Prostate gland (tissue), 2 donors: ENCODE data around the gene NOS2. TPM values are rescaled to one million over a fixed set of nuclear protein-coding genes. Genes with fewer than 3 reads are reported as not detected.
"Not testable (repeated sequence)": the region's sequence is repeated elsewhere in the genome, so short reads cannot be mapped to it uniquely, and the experiment has no call there.

Experiments
- DNase-seq: peaks from one replicate; pipeline ENCODE4 v3.0.0-alpha.2; 2019; ENCODE audit warnings: low spot score
- H3K27ac ChIP-seq, 2 donors: fragments of 200-600 bp; sonication (generic); 2 replicates each; pipeline ENCODE4 v1.5.1; 2017 to 2019
- H3K27me3 ChIP-seq: fragments of 200-600 bp; sonication (generic); replicated peaks from 2 replicates; pipeline ENCODE4 v1.5.1; 2019; ENCODE audit not compliant: insufficient read depth
- H3K36me3 ChIP-seq, 2 donors: fragments of 200-600 bp; sonication (generic); 1 replicate in 1 of 2; 2 replicates in 1 of 2; pipeline versions ENCODE4 v1.5.1 to v1.8.1; 2017 to 2019
- H3K4me1 ChIP-seq: fragments of 200-600 bp; sonication (generic); replicated peaks from 2 replicates; pipeline ENCODE4 v1.5.1; 2019
- H3K4me3 ChIP-seq, 2 donors: fragments of 200-600 bp; sonication (generic); 2 replicates each; pipeline ENCODE4 v1.5.1; 2017 to 2019
- H3K9me3 ChIP-seq: fragments of 200-600 bp; sonication (generic); 2 replicates; pipeline ENCODE4 v1.5.1; 2017
- CTCF ChIP-seq, 4 experiments: fragments of 200-600 bp in 2 of 4; fragments of 450-650 bp in 2 of 4; sonication (generic) in 2 of 4; IDR thresholded peaks; 1 replicate in 3 of 4; 2 replicates in 1 of 4; pipeline ENCODE4 v1.5.1; 2016 to 2019; ENCODE audit warnings: antibody characterized with exemption in 4 of 4, mild to moderate bottlenecking in 2 of 4, moderate library complexity in 2 of 4
- POLR2A ChIP-seq: fragments of 450-650 bp; IDR thresholded peaks from one replicate; pipeline ENCODE4 v1.6.1; 2016; ENCODE audit warnings: antibody characterized with exemption, mild to moderate bottlenecking
- POLR2AphosphoS5 ChIP-seq: sonication (generic); formaldehyde crosslinking; IDR thresholded peaks from one replicate; pipeline ENCODE4 v1.6.1; 2017; ENCODE audit warnings: antibody characterized with exemption
- WGBS: methylation state at CpG from one replicate; pipeline ENCODE4 v1.1.5; 2018; 5-methylcytosine and 5-hydroxymethylcytosine counted together
- intact Hi-C: fragments of 100-400 bp; cut with DNase I; formaldehyde crosslinking; loops from one replicate; pipeline ENCODE4 v1.14.2; 2022
- total RNA-seq, 2 donors: library from RNA; depleted of rRNA; stranded (reverse); fragments of >200 nt; gene quantifications; one replicate each; pipeline ENCODE4 v1.1.0, GENCODE V29; 2016

Gene NOS2
- total RNA-seq, result 1 to 10 TPM in 1 of 2 donors, under 1 TPM in 1; 0.55 to 1.4 TPM

GRCh38 chr17:27800522-27800921, at the start of gene NOS2:
Gene NOS2, minus strand, starts transcription at chr17:27800529. Its CDS starts 1,720 bp downstream, at chr17:27798809.
- no peaks in the 10 kb centered on the region for H3K4me1 ChIP-seq
- H3K27me3 ChIP-seq, result peaks cover 4% of the 10 kb centered on the region
- TF ChIP-seq POLR2AphosphoS5 (no peak), CTCF (IDR thresholded peaks at IDR 0.05) (no peak), POLR2A (no peak)
- H3K9me3 ChIP-seq, result no peaks in the 10 kb centered on the region
- no peak for DNase-seq
- H3K27ac ChIP-seq, result no peak within 1 kb of the TSS
- no peak within 1 kb of the TSS for H3K4me3 ChIP-seq
- 47% methylated on average over 1 of the region's 1 CpG for WGBS
- no peaks in the 10 kb centered on the region for H3K36me3 ChIP-seq
- intact Hi-C loops, result no loop called here

GRCh38 chr17:27849474-27850185, 49.3 kb upstream of the NOS2 start:
- Histone ChIP-seq H3K36me3 (no peaks in the 10 kb centered on the region), H3K27ac (no peak overlapping the region), H3K27me3 (no peaks in the 10 kb centered on the region), H3K4me3 (no peak overlapping the region), H3K9me3 (no peaks in the 10 kb centered on the region), H3K4me1 (no peaks in the 10 kb centered on the region)
- TF ChIP-seq CTCF (IDR thresholded peaks at IDR 0.05), result no peak
- no peak for TF ChIP-seq POLR2AphosphoS5
- no peak for TF ChIP-seq POLR2A
- 77% methylated on average over 9 of the region's 9 CpGs for WGBS
- intact Hi-C loops, result no loop called here
- no peak for DNase-seq

GRCh38 chr17:27848931-27849330, 48.6 kb upstream of the NOS2 start:
- intact Hi-C loops, result no loop called here
- Histone ChIP-seq H3K36me3 (no peaks in the 10 kb centered on the region), H3K4me3 (no peak overlapping the region), H3K27ac (no peak overlapping the region), H3K9me3 (no peaks in the 10 kb centered on the region), H3K27me3 (no peaks in the 10 kb centered on the region), H3K4me1 (no peaks in the 10 kb centered on the region)
- no peak for TF ChIP-seq POLR2A
- TF ChIP-seq POLR2AphosphoS5, result no peak
- no peak for TF ChIP-seq CTCF (IDR thresholded peaks at IDR 0.05)
- WGBS, result 87% methylated on average over 3 of the region's 3 CpGs
- no peak for DNase-seq

- DNase-seq, H3K4me3 ChIP-seq, H3K9me3 ChIP-seq, intact Hi-C loops, H3K27me3 ChIP-seq, H3K36me3 ChIP-seq, H3K4me1 ChIP-seq, H3K27ac ChIP-seq: not testable (repeated sequence)
- WGBS, result 93% methylated on average over 11 of the region's 11 CpGs
These were observed 46.5 kb upstream of the NOS2 start for GRCh38 chr17:27846808-27847307.

- no peak for DNase-seq
- TF ChIP-seq POLR2A (no peak), POLR2AphosphoS5 (no peak), CTCF (IDR thresholded peaks at IDR 0.05) (no peak)
- WGBS, result 85% methylated on average over 23 of the region's 23 CpGs
- Histone ChIP-seq H3K27ac (no peak overlapping the region), H3K36me3 (no peaks in the 10 kb centered on the region), H3K4me3 (no peak overlapping the region), H3K9me3 (no peaks in the 10 kb centered on the region), H3K27me3 (no peaks in the 10 kb centered on the region), H3K4me1 (no peaks in the 10 kb centered on the region)
- intact Hi-C loops, result no loop called here
These were observed 45.8 kb upstream of the NOS2 start for GRCh38 chr17:27846042-27846655.
